ENCODE data around the gene CDK18.

Gene CDK18

GRCh38 chr1:205524794-205525101 is 20.3 kb downstream of the CDK18 start:
- Histone ChIP-seq H3K27me3 (replicated peaks) (peaks cover 2% of the 10 kb centered on the region), H3K36me3 (replicated peaks) (no peaks in the 10 kb centered on the region), H3K27ac (no peak overlapping the region), H3K4me3 (ENCODE audit: low read depth, low read length) (no peak overlapping the region)
- no peak for TF ChIP-seq CTCF (IDR thresholded peaks at IDR 0.05; ENCODE audit: low read depth, low read length, missing control alignments)
- in situ Hi-C loops (cut with HindIII; ENCODE audit: low pct_ligation_motif_present, low sequenced_read_pairs): no loop called here
- no peak for DNase-seq

- H3K36me3 ChIP-seq (replicated peaks): no peaks in the 10 kb centered on the region
- no peak for DNase-seq
- no peak for TF ChIP-seq CTCF (IDR thresholded peaks at IDR 0.05; ENCODE audit: low read depth, low read length, missing control alignments)
- H3K27ac ChIP-seq: no peak overlapping the region
- in situ Hi-C loops (cut with HindIII; ENCODE audit: low pct_ligation_motif_present, low sequenced_read_pairs): no loop called here
- H3K27me3 ChIP-seq (replicated peaks): no peaks in the 10 kb centered on the region
- no peak overlapping the region for H3K4me3 ChIP-seq (ENCODE audit: low read depth, low read length)
These were observed 21.2 kb downstream of the CDK18 start for GRCh38 chr1:205525495-205526285.

GRCh38 chr1:205526431-205526830 is 22.0 kb downstream of the CDK18 start:
- H3K27me3 ChIP-seq (replicated peaks): no peaks in the 10 kb centered on the region
- no peak for DNase-seq
- H3K36me3 ChIP-seq (replicated peaks): no peaks in the 10 kb centered on the region
- no peak overlapping the region for H3K4me3 ChIP-seq (ENCODE audit: low read depth, low read length)
- TF ChIP-seq CTCF (IDR thresholded peaks at IDR 0.05; ENCODE audit: low read depth, low read length, missing control alignments): no peak
- no peak overlapping the region for H3K27ac ChIP-seq
- in situ Hi-C loops (cut with HindIII; ENCODE audit: low pct_ligation_motif_present, low sequenced_read_pairs): no loop called here

- no peak for DNase-seq
- no peak for TF ChIP-seq CTCF (IDR thresholded peaks at IDR 0.05; ENCODE audit: low read depth, low read length, missing control alignments)
- no peak overlapping the region for H3K4me3 ChIP-seq (ENCODE audit: low read depth, low read length)
- H3K36me3 ChIP-seq (replicated peaks): no peaks in the 10 kb centered on the region
- H3K27me3 ChIP-seq (replicated peaks): peaks cover 3% of the 10 kb centered on the region
- in situ Hi-C loops (cut with HindIII; ENCODE audit: low pct_ligation_motif_present, low sequenced_read_pairs): no loop called here
- no peak overlapping the region for H3K27ac ChIP-seq
These were observed 23.5 kb downstream of the CDK18 start for GRCh38 chr1:205527931-205528330.

- H3K36me3 ChIP-seq (replicated peaks): no peaks in the 10 kb centered on the region
- DNase-seq: no peak
- no peak overlapping the region for H3K27ac ChIP-seq
- in situ Hi-C loops (cut with HindIII; ENCODE audit: low pct_ligation_motif_present, low sequenced_read_pairs): no loop called here
- no peak for TF ChIP-seq CTCF (IDR thresholded peaks at IDR 0.05; ENCODE audit: low read depth, low read length, missing control alignments)
- H3K4me3 ChIP-seq (ENCODE audit: low read depth, low read length): no peak overlapping the region
- H3K27me3 ChIP-seq (replicated peaks): peaks cover 3% of the 10 kb centered on the region
These were observed 24.0 kb downstream of the CDK18 start for GRCh38 chr1:205528446-205528886.

All from brain microvascular endothelial cell (primary cell).